ENCODE measurements around the gene RIPOR2. TPM values are rescaled to one million over a fixed set of nuclear protein-coding genes. Genes with fewer than 3 reads are reported as not detected.

RIPOR2 gene
- total RNA-seq, 1 experiment from 2014 or later = 5.0 TPM

DNA sequence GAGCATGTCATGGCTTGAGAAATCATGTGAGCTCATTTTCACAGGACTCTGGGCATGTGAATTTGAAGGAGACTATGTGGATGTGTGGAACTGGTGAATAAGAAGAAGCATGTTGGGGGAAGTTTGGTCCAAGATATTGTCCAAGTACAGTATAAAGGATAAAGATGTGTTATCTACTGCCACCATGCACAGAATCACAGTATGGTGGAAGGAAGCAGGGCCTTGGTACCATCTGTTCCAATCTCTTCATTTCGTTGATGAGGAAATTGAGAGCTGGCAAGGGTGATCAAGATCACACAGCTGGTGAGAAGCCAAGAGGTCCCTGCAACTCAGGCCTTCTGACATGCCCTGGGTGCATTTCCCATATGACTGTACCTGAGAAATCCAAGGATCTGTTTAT lies 31.5 kb upstream of the RIPOR2 start:
- no peaks in the 10 kb centered on the region for H3K79me1 ChIP-seq (ENCODE audit: insufficient read depth, low read depth, low read length, poor library complexity, severe bottlenecking)
- no peak overlapping the region for H3K4ac ChIP-seq (ENCODE audit: low read depth, low read length)
- no peak overlapping the region for H3K4me3 Mint-ChIP-seq
- H3K14ac ChIP-seq (ENCODE audit: insufficient read depth, low read length) = no peak overlapping the region
- H2BK5ac ChIP-seq (ENCODE audit: insufficient read length, low read length) = no peak overlapping the region
- H3K27me3 Mint-ChIP-seq (ENCODE audit: low read depth) = no peaks in the 10 kb centered on the region
- H4K8ac ChIP-seq (replicated peaks; ENCODE audit: insufficient read length, low read depth, low read length) = no peak overlapping the region
- H3K23me2 ChIP-seq (ENCODE audit: insufficient read length, low read depth, low read length, poor library complexity, severe bottlenecking) = no peaks in the 10 kb centered on the region
- no peaks in the 10 kb centered on the region for H3K36me3 Mint-ChIP-seq (ENCODE audit: insufficient read depth in 1 of 3, low read depth in 3 of 3)
- H3K9ac ChIP-seq (ENCODE audit: extremely low read depth, insufficient read length, low read length) = no peak overlapping the region
- no peak overlapping the region for H3K18ac ChIP-seq (ENCODE audit: insufficient read length, low read depth, low read length)
- H2BK20ac ChIP-seq (ENCODE audit: low read depth, low read length, poor library complexity, severe bottlenecking) = no peak overlapping the region
- DNase-seq = no peak
- H4K91ac ChIP-seq (ENCODE audit: insufficient read length, low read depth, low read length) = no peak overlapping the region
- H3K23ac ChIP-seq (ENCODE audit: insufficient read length, low read depth, low read length) = no peak overlapping the region
- no peaks in the 10 kb centered on the region for H3K9me3 Mint-ChIP-seq
- no peak overlapping the region for H3K27ac ChIP-seq (ENCODE audit: insufficient read length, low read depth, low read length)
- peaks cover 2% of the 10 kb centered on the region; the same call in 1 of the 2 replicates for H3K4me1 ChIP-seq (ENCODE audit: insufficient read depth, low read length)
- no peaks in the 10 kb centered on the region for H3K79me2 ChIP-seq (ENCODE audit: insufficient read depth, low read length)
- TF ChIP-seq, protein P1, sequence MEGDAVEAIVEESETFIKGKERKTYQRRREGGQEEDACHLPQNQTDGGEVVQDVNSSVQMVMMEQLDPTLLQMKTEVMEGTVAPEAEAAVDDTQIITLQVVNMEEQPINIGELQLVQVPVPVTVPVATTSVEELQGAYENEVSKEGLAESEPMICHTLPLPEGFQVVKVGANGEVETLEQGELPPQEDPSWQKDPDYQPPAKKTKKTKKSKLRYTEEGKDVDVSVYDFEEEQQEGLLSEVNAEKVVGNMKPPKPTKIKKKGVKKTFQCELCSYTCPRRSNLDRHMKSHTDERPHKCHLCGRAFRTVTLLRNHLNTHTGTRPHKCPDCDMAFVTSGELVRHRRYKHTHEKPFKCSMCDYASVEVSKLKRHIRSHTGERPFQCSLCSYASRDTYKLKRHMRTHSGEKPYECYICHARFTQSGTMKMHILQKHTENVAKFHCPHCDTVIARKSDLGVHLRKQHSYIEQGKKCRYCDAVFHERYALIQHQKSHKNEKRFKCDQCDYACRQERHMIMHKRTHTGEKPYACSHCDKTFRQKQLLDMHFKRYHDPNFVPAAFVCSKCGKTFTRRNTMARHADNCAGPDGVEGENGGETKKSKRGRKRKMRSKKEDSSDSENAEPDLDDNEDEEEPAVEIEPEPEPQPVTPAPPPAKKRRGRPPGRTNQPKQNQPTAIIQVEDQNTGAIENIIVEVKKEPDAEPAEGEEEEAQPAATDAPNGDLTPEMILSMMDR (conservative IDR thresholded peaks at IDR 0.05) = no peak
- H3K9me3 ChIP-seq (ENCODE audit: control insufficient read depth, low read depth, low read length) = no peaks in the 10 kb centered on the region
- no CpG with 5 or more reads among the region's 1 CpG for WGBS (ENCODE audit: extremely low coverage, insufficient read length, low lambda C conversion rate)
- H3K27ac Mint-ChIP-seq = no peak overlapping the region
- H4K20me1 ChIP-seq (ENCODE audit: control insufficient read depth, insufficient read depth, insufficient read length) = peaks cover 2% of the 10 kb centered on the region
- no peak overlapping the region for H2BK120ac ChIP-seq (ENCODE audit: low read depth, low read length, poor library complexity, severe bottlenecking)
- no peak overlapping the region for H3K56ac ChIP-seq (ENCODE audit: insufficient read length, low read depth, low read length)
- H3T11ph ChIP-seq (ENCODE audit: low read length) = no peak overlapping the region
- H2AFZ ChIP-seq (ENCODE audit: low read length) = no peak overlapping the region
- H3K27me3 ChIP-seq (ENCODE audit: insufficient read depth, low read length) = no peaks in the 10 kb centered on the region
- no peak overlapping the region for H2AK5ac ChIP-seq (ENCODE audit: insufficient read length, low read length)
- H3K4me2 ChIP-seq (ENCODE audit: insufficient read depth, insufficient read length, low read length) = no peak overlapping the region
- H2BK15ac ChIP-seq (ENCODE audit: low read depth, low read length) = no peak overlapping the region
- H3K4me1 Mint-ChIP-seq = peaks cover 20 to 22% of the 10 kb centered on the region in 2 experiments
- no peak overlapping the region for H2BK12ac ChIP-seq (ENCODE audit: insufficient read length, low read depth, low read length)
- no peak overlapping the region for H4K5ac ChIP-seq (ENCODE audit: insufficient read length, low read depth, low read length)

Data from H9 (cell line).